ENCODE results near the gene OR2C1. TPM values are rescaled to one million over a fixed set of nuclear protein-coding genes. Genes with fewer than 3 reads are reported as not detected.

Gene OR2C1
- not detected in 2 replicates for total RNA-seq (2014; rRNA removed; shearing (Covaris generic))

GRCh38 chr16:3355589-3355988, at the start of gene OR2C1:
TSS of gene OR2C1 (plus strand) at chr16:3355889. CDS start at chr16:3355941, 52 bp downstream.

GRCh38 chr16:3400779-3401688, 45.3 kb downstream of the OR2C1 start, which contains the start of the genes ZNF174 and ZSCAN32:
TSS of gene ZNF174 (plus strand) at chr16:3401215. CDS start at chr16:3402005, 790 bp downstream.
TSS of gene ZSCAN32 (minus strand) at chr16:3401004. CDS start at chr16:3397557, 3,447 bp downstream.

Other genes starting within 250 kb of the OR2C1 start
- 16.9 and 18.4 TPM in 2 replicates for gene ZNF205, start 243.3 kb upstream of the OR2C1 start, total RNA-seq (2014; rRNA removed; shearing (Covaris generic))
- 5.2 and 6.7 TPM in 2 replicates for gene ZNF213, start 220.9 kb upstream of the OR2C1 start, total RNA-seq (2014; rRNA removed; shearing (Covaris generic))
- not detected in 2 replicates for gene OR1F1, start 167.7 kb upstream of the OR2C1 start, total RNA-seq (2014; rRNA removed; shearing (Covaris generic))
- gene ZNF200, start 120.7 kb upstream of the OR2C1 start, total RNA-seq (2014; rRNA removed; shearing (Covaris generic)) = 14.2 and 15.4 TPM in 2 replicates
- gene MEFV, start 99.3 kb upstream of the OR2C1 start, total RNA-seq (2014; rRNA removed; shearing (Covaris generic)) = 0.38 TPM in 1 of 2 replicates, not detected in the other
- 88.5 and 92.5 TPM in 2 replicates for gene ZNF263, start 72.4 kb upstream of the OR2C1 start, total RNA-seq (2014; rRNA removed; shearing (Covaris generic))
- 5.0 and 6.7 TPM in 2 replicates for gene TIGD7, start 50.5 kb upstream of the OR2C1 start, total RNA-seq (2014; rRNA removed; shearing (Covaris generic))
- 16.6 and 21.6 TPM in 2 replicates for gene ZNF75A, start 50.4 kb upstream of the OR2C1 start, total RNA-seq (2014; rRNA removed; shearing (Covaris generic))
- 11.1 and 12.6 TPM in 2 replicates for gene ZSCAN32, start 45.1 kb downstream of the OR2C1 start, total RNA-seq (2014; rRNA removed; shearing (Covaris generic))
- gene ZNF174, start 45.3 kb downstream of the OR2C1 start, total RNA-seq (2014; rRNA removed; shearing (Covaris generic)) = 14.0 and 14.5 TPM in 2 replicates
- gene ZNF597, start 87.6 kb downstream of the OR2C1 start, total RNA-seq (2014; rRNA removed; shearing (Covaris generic)) = 0.91 and 1.4 TPM in 2 replicates
- gene NAA60, start 87.8 kb downstream of the OR2C1 start, total RNA-seq (2014; rRNA removed; shearing (Covaris generic)) = 9.6 and 15.4 TPM in 2 replicates
- gene C16orf90, start 139.6 kb downstream of the OR2C1 start, total RNA-seq (2014; rRNA removed; shearing (Covaris generic)) = not detected in 2 replicates
- 14.4 and 14.9 TPM in 2 replicates for gene CLUAP1, start 145.1 kb downstream of the OR2C1 start, total RNA-seq (2014; rRNA removed; shearing (Covaris generic))
- gene NLRC3, start 221.5 kb downstream of the OR2C1 start, total RNA-seq (2014; rRNA removed; shearing (Covaris generic)) = 0.08 TPM in 1 of 2 replicates, not detected in the other